ENCODE data around the gene SDHA. TPM values are rescaled to one million over a fixed set of nuclear protein-coding genes. Genes with fewer than 3 reads are reported as not detected.

The SDHA gene
- total and polyA plus RNA-seq, 2 donors (not counting 1 experiment from before 2014, with no cell fraction given), result 77.2 to 137 TPM

GRCh38 chr5:174876-175465 lies 43.1 kb upstream of the SDHA start:
- Histone ChIP-seq H3K9ac (ENCODE audit: low read length) (no peak overlapping the region), H3K9me3 (ENCODE audit: control extremely low read depth in 1 of 3, control insufficient read depth in 2 of 3, insufficient read depth in 1 of 3, low read length in 2 of 3) (no peaks in the 10 kb centered on the region), H3K4me3 (ENCODE audit: control extremely low read depth in 1 of 5, extremely low read depth in 1 of 5, insufficient read depth in 1 of 5, low read depth in 2 of 5, low read length in 4 of 5) (no peak overlapping the region), H3K4me1 (ENCODE audit: control insufficient read depth in 2 of 2, insufficient read depth in 2 of 2, low read length in 2 of 2) (no peaks in the 10 kb centered on the region), H3K79me2 (ENCODE audit: control insufficient read depth, insufficient read depth, low read length) (no peaks in the 10 kb centered on the region), H3K27me3 (replicated peaks in 1 of 4; ENCODE audit: control extremely low read depth in 1 of 4, control insufficient read depth in 3 of 4, insufficient read depth in 4 of 4, low read length in 3 of 4) (no peaks in the 10 kb centered on the region), H3K4me2 (replicated peaks; ENCODE audit: low read depth, low read length, poor library complexity, severe bottlenecking) (no peak overlapping the region), H3K27ac (ENCODE audit: low read length in 2 of 2) (no peak overlapping the region), H4K20me1 (ENCODE audit: control insufficient read depth, insufficient read depth, low read length, poor library complexity, severe bottlenecking) (no peaks in the 10 kb centered on the region), H2AFZ (ENCODE audit: insufficient read depth, low read depth, low read length, poor library complexity, severe bottlenecking) (no peak overlapping the region), H3K36me3 (replicated peaks in 1 of 2; ENCODE audit: control extremely low read depth in 1 of 2, control insufficient read depth in 1 of 2, extremely low read depth in 1 of 2, insufficient read depth in 2 of 2, low read length in 1 of 2) (no peaks in the 10 kb centered on the region)
- peaks cover 9% of the 10 kb centered on the region for H3K27me3 Mint-ChIP-seq
- no peaks in the 10 kb centered on the region for H3K4me1 Mint-ChIP-seq
- no peak overlapping the region for H3K27ac Mint-ChIP-seq
- 87% methylated on average over 16 of the region's 16 CpGs for WGBS (ENCODE audit: insufficient coverage)
- TF ChIP-seq EZH2 (IDR thresholded peaks at IDR 0.05; ENCODE audit: borderline replicate concordance, insufficient read depth, low read depth, low read length, poor library complexity, severe bottlenecking) (no peak), CTCF (IDR thresholded peaks at IDR 0.05) (no peak)
- ATAC-seq (ENCODE audit: low read depth) (no peak), DNase-seq (no peak)
- intact Hi-C loops (cut with micrococcal nuclease), result no loop called here
- H3K4me3 Mint-ChIP-seq, result no peak overlapping the region
- ChIA-PET CTCF (no interaction called here), POLR2A (no interaction called here)
- no peaks in the 10 kb centered on the region for H3K9me3 Mint-ChIP-seq (ENCODE audit: insufficient read depth)

- Histone ChIP-seq H3K27ac (ENCODE audit: low read length in 2 of 2) (no peak overlapping the region), H3K27me3 (replicated peaks in 1 of 4; ENCODE audit: control extremely low read depth in 1 of 4, control insufficient read depth in 3 of 4, insufficient read depth in 4 of 4, low read length in 3 of 4) (no peaks in the 10 kb centered on the region), H3K4me1 (ENCODE audit: control insufficient read depth in 2 of 2, insufficient read depth in 2 of 2, low read length in 2 of 2) (no peaks in the 10 kb centered on the region), H3K79me2 (ENCODE audit: control insufficient read depth, insufficient read depth, low read length) (no peaks in the 10 kb centered on the region), H4K20me1 (ENCODE audit: control insufficient read depth, insufficient read depth, low read length, poor library complexity, severe bottlenecking) (no peaks in the 10 kb centered on the region), H3K9ac (ENCODE audit: low read length) (no peak overlapping the region), H3K36me3 (replicated peaks in 1 of 2; ENCODE audit: control extremely low read depth in 1 of 2, control insufficient read depth in 1 of 2, extremely low read depth in 1 of 2, insufficient read depth in 2 of 2, low read length in 1 of 2) (no peaks in the 10 kb centered on the region), H2AFZ (ENCODE audit: insufficient read depth, low read depth, low read length, poor library complexity, severe bottlenecking) (no peak overlapping the region), H3K4me3 (ENCODE audit: control extremely low read depth in 1 of 5, extremely low read depth in 1 of 5, insufficient read depth in 1 of 5, low read depth in 2 of 5, low read length in 4 of 5) (no peak overlapping the region), H3K4me2 (replicated peaks; ENCODE audit: low read depth, low read length, poor library complexity, severe bottlenecking) (no peak overlapping the region), H3K9me3 (ENCODE audit: control extremely low read depth in 1 of 3, control insufficient read depth in 2 of 3, insufficient read depth in 1 of 3, low read length in 2 of 3) (no peaks in the 10 kb centered on the region)
- H3K4me3 Mint-ChIP-seq, result no peak overlapping the region
- DNase-seq, result no peak
- intact Hi-C loops (cut with micrococcal nuclease), result no loop called here
- ChIA-PET CTCF (no interaction called here), POLR2A (no interaction called here)
- H3K4me1 Mint-ChIP-seq, result no peaks in the 10 kb centered on the region
- H3K9me3 Mint-ChIP-seq (ENCODE audit: insufficient read depth), result no peaks in the 10 kb centered on the region
- no peak for ATAC-seq (ENCODE audit: low read depth)
- WGBS (ENCODE audit: insufficient coverage), result 85% methylated on average over 11 of the region's 11 CpGs
- peaks cover 9% of the 10 kb centered on the region for H3K27me3 Mint-ChIP-seq
- no peak overlapping the region for H3K27ac Mint-ChIP-seq
- TF ChIP-seq EZH2 (IDR thresholded peaks at IDR 0.05; ENCODE audit: borderline replicate concordance, insufficient read depth, low read depth, low read length, poor library complexity, severe bottlenecking), result no peak
- no peak for TF ChIP-seq CTCF (IDR thresholded peaks at IDR 0.05)
These were observed 41.8 kb upstream of the SDHA start for GRCh38 chr5:176296-176823.

Data from B cell (primary cell).